Measurements from ENCODE around the gene SMC3. TPM values are rescaled to one million over a fixed set of nuclear protein-coding genes. Genes with fewer than 3 reads are reported as not detected.
"Not testable (repeated sequence)": the region's sequence is repeated elsewhere in the genome, so short reads cannot be mapped to it uniquely, and the experiment has no call there.

SMC3 gene
- total and polyA plus RNA-seq, 2 of the 13 experiments (the other 11 are each of a cell fraction or from before 2014, with no cell fraction given) = 11.7 to 48.0 TPM

- FAIRE-seq; in situ Hi-C loops (cut with HindIII; ENCODE audit: extremely low pct_ligation_motif_present, low pct_unique_long_range_greater_than_20kb); BruUV-seq (replicated peaks); H3K36me3 ChIP-seq (replicated peaks in 1 of 2; ENCODE audit: control insufficient read depth in 1 of 2, insufficient read depth in 2 of 2, low read length in 2 of 2); H3K79me2 ChIP-seq (ENCODE audit: insufficient read depth, low read length); intact Hi-C loops (cut with micrococcal nuclease; ENCODE audit: unreplicated experiment); ATAC-seq; H2AFZ ChIP-seq (ENCODE audit: low read length); H3K9ac ChIP-seq (ENCODE audit: insufficient read depth, low read depth, low read length); H3K9me3 ChIP-seq (ENCODE audit: low read length); H3K4me3 ChIP-seq (replicated peaks in 1 of 3; ENCODE audit: insufficient read depth in 1 of 3, low read depth in 2 of 3, low read length in 3 of 3); POLR2A ChIA-PET; H3K4me2 ChIP-seq (ENCODE audit: low read depth, low read length); H4K20me1 ChIP-seq (ENCODE audit: insufficient read depth, low read length); CTCF ChIA-PET (ENCODE audit: low intra/inter-chr PET ratio, low total read pairs); DNase-seq (ENCODE audit: low spot score); H3K27ac ChIP-seq (ENCODE audit: extremely low read length, insufficient read depth, low read length): not testable (repeated sequence)
- H3K27me3 ChIP-seq (ENCODE audit: control insufficient read depth in 1 of 2, insufficient read depth in 2 of 2, low read length in 2 of 2) = peaks cover 2 to 15% of the 10 kb centered on the region in 2 experiments; a peak in 3 of 5 replicates
- TF ChIP-seq ATF4 (CRISPR knock-in tag; IDR thresholded peaks at IDR 0.05) = 0 out of 4 replicates have a peak, but pooled peaks of 1 of the 2 experiments have one; percentile 12
- TF ChIP-seq MAFF (IDR thresholded peaks at IDR 0.05; ENCODE audit: low read depth, low read length) = peak; percentile 65
- peak; percentile 73 to 79 for TF ChIP-seq MAFK (conservative IDR thresholded peaks at IDR 0.05 in 1 of 2, IDR thresholded peaks at IDR 0.05 in 1 of 2; ENCODE audit: low read length in 2 of 2)
- peaks cover 38% of the 10 kb centered on the region for H3K4me1 ChIP-seq (ENCODE audit: insufficient read depth, low read length)
- 72% methylated on average over 8 of the region's 8 CpGs for WGBS (ENCODE audit: low lambda C conversion rate)
Measured at GRCh38 chr10:110528997-110529524, 38.4 kb upstream of the SMC3 start.

GRCh38 chr10:110529596-110530011 is 37.9 kb upstream of the SMC3 start:
- no peak overlapping the region for H3K27ac ChIP-seq (ENCODE audit: extremely low read length, insufficient read depth, low read length)
- no TSS peak for BruUV-seq (replicated peaks)
- WGBS (ENCODE audit: low lambda C conversion rate) = 69% methylated on average over 6 of the region's 6 CpGs
- no peak for DNase-seq (ENCODE audit: low spot score)
- H3K9me3 ChIP-seq (ENCODE audit: low read length) = no peaks in the 10 kb centered on the region
- no peak for ATAC-seq
- H3K36me3 ChIP-seq (replicated peaks in 1 of 2; ENCODE audit: control insufficient read depth in 1 of 2, insufficient read depth in 2 of 2, low read length in 2 of 2) = no peaks in the 10 kb centered on the region
- H4K20me1 ChIP-seq (ENCODE audit: insufficient read depth, low read length) = no peaks in the 10 kb centered on the region
- FAIRE-seq = no peak
- no peak overlapping the region for H3K9ac ChIP-seq (ENCODE audit: insufficient read depth, low read depth, low read length)
- in situ Hi-C loops (cut with HindIII; ENCODE audit: extremely low pct_ligation_motif_present, low pct_unique_long_range_greater_than_20kb) (loop anchor here (5.0 kb wide), 1 partner anchor 217 kb away; no protein-coding TSS in a partner anchor), intact Hi-C loops (cut with micrococcal nuclease; ENCODE audit: unreplicated experiment) (no loop called here)
- H2AFZ ChIP-seq (ENCODE audit: low read length) = no peak overlapping the region
- ChIA-PET CTCF (ENCODE audit: low intra/inter-chr PET ratio, low total read pairs) (no interaction called here), POLR2A (no interaction called here)
- H3K27me3 ChIP-seq (ENCODE audit: control insufficient read depth in 1 of 2, insufficient read depth in 2 of 2, low read length in 2 of 2) = peaks cover 2 to 10% of the 10 kb centered on the region in 2 experiments; a peak in 3 of 5 replicates
- H3K4me2 ChIP-seq (ENCODE audit: low read depth, low read length) = no peak overlapping the region
- H3K4me1 ChIP-seq (ENCODE audit: insufficient read depth, low read length) = peaks cover 36% of the 10 kb centered on the region
- no peak overlapping the region for H3K4me3 ChIP-seq (replicated peaks in 1 of 3; ENCODE audit: insufficient read depth in 1 of 3, low read depth in 2 of 3, low read length in 3 of 3)
- H3K79me2 ChIP-seq (ENCODE audit: insufficient read depth, low read length) = no peaks in the 10 kb centered on the region
- TF ChIP-seq ZNF430 (CRISPR knock-in tag; IDR thresholded peaks at IDR 0.05) (no peak), DNMT3B (CRISPR knock-in tag; conservative IDR thresholded peaks at IDR 0.05) (no peak), RFX5 (IDR thresholded peaks at IDR 0.05; ENCODE audit: low read depth, low read length) (no peak), ZBTB39 (CRISPR knock-in tag; IDR thresholded peaks at IDR 0.05) (no peak), EHMT2 (IDR thresholded peaks at IDR 0.05; ENCODE audit: borderline replicate concordance, low read depth, low read length) (no peak), ZNF282 (IDR thresholded peaks at IDR 0.05; ENCODE audit: partially characterized antibody) (no peak), ZKSCAN5 (CRISPR knock-in tag; IDR thresholded peaks at IDR 0.05) (no peak), ZNF850 (CRISPR knock-in tag; conservative IDR thresholded peaks at IDR 0.05) (no peak), HBP1 (CRISPR knock-in tag; IDR thresholded peaks at IDR 0.05; ENCODE audit: low read depth) (no peak), SATB2 (CRISPR knock-in tag; IDR thresholded peaks at IDR 0.05) (no peak), HNRNPK (IDR thresholded peaks at IDR 0.05; ENCODE audit: low read depth, low read length, poor library complexity, severe bottlenecking) (no peak), ZMYM4 (CRISPR knock-in tag; IDR thresholded peaks at IDR 0.05) (no peak)
